ENCODE results near the gene IGFBP1.

IGFBP1 gene

GRCh38 chr7:45911311-45911710, 23.0 kb downstream of the IGFBP1 start:
- H3K9me3 Mint-ChIP-seq: peaks cover 6% of the 10 kb centered on the region
- no peaks in the 10 kb centered on the region for H3K27me3 Mint-ChIP-seq (ENCODE audit: low read depth)
- H3K36me3 Mint-ChIP-seq (ENCODE audit: low read depth): peaks cover 24% of the 10 kb centered on the region
- H3K27ac Mint-ChIP-seq: no peak overlapping the region
- no peak for TF ChIP-seq CTCF (IDR thresholded peaks at IDR 0.05; ENCODE audit: unreplicated experiment in 3 of 3)
- no peak overlapping the region for H3K4me3 Mint-ChIP-seq
- no peaks in the 10 kb centered on the region for H3K4me1 Mint-ChIP-seq

- TF ChIP-seq CTCF (IDR thresholded peaks at IDR 0.05; ENCODE audit: unreplicated experiment in 3 of 3): no peak
- Mint-ChIP-seq H3K27ac (no peak overlapping the region), H3K4me1 (peaks cover 9% of the 10 kb centered on the region), H3K4me3 (no peak overlapping the region), H3K36me3 (ENCODE audit: low read depth) (peaks cover 30% of the 10 kb centered on the region), H3K27me3 (ENCODE audit: low read depth) (peaks cover 6% of the 10 kb centered on the region), H3K9me3 (peaks cover 3% of the 10 kb centered on the region)
Observed at GRCh38 chr7:45912972-45913371, 24.7 kb downstream of the IGFBP1 start.

- Mint-ChIP-seq H3K4me1 (peaks cover 29% of the 10 kb centered on the region), H3K27ac (no peak overlapping the region), H3K27me3 (ENCODE audit: low read depth) (peaks cover 25% of the 10 kb centered on the region), H3K9me3 (no peaks in the 10 kb centered on the region), H3K4me3 (no peak overlapping the region), H3K36me3 (ENCODE audit: low read depth) (peaks cover 25% of the 10 kb centered on the region)
- no peak for TF ChIP-seq CTCF (IDR thresholded peaks at IDR 0.05; ENCODE audit: unreplicated experiment in 3 of 3)
Observed at GRCh38 chr7:45914911-45915310, 26.6 kb downstream of the IGFBP1 start.

- Mint-ChIP-seq H3K36me3 (ENCODE audit: low read depth) (peaks cover 25% of the 10 kb centered on the region), H3K4me3 (no peak overlapping the region)
- no peak for TF ChIP-seq CTCF (IDR thresholded peaks at IDR 0.05; ENCODE audit: unreplicated experiment in 3 of 3)
Observed at GRCh38 chr7:45915606-45916005, 27.3 kb downstream of the IGFBP1 start.

GRCh38 chr7:45917064-45917463, 28.8 kb downstream of the IGFBP1 start:
- TF ChIP-seq CTCF (IDR thresholded peaks at IDR 0.05; ENCODE audit: unreplicated experiment in 3 of 3): no peak
- H3K36me3 Mint-ChIP-seq (ENCODE audit: low read depth): peaks cover 21% of the 10 kb centered on the region
- H3K27me3 Mint-ChIP-seq (ENCODE audit: low read depth): peaks cover 34% of the 10 kb centered on the region
- H3K4me1 Mint-ChIP-seq: peaks cover 39% of the 10 kb centered on the region
- H3K27ac Mint-ChIP-seq: no peak overlapping the region
- H3K4me3 Mint-ChIP-seq: peak overlapping the region; percentile 15 to 64 (median 51)
- H3K9me3 Mint-ChIP-seq: no peaks in the 10 kb centered on the region

More at GRCh38 chr7:45915606-45916005, 27.3 kb downstream of the IGFBP1 start:
- Mint-ChIP-seq H3K27me3 (ENCODE audit: low read depth) (peaks cover 32% of the 10 kb centered on the region), H3K27ac (no peak overlapping the region), H3K9me3 (no peaks in the 10 kb centered on the region), H3K4me1 (peaks cover 34% of the 10 kb centered on the region)

- no peaks in the 10 kb centered on the region for H3K9me3 Mint-ChIP-seq
- H3K36me3 Mint-ChIP-seq (ENCODE audit: low read depth): peaks cover 21% of the 10 kb centered on the region
- no peak overlapping the region for H3K27ac Mint-ChIP-seq
- peak overlapping the region; percentile 64 to 96 (median 95) for H3K4me3 Mint-ChIP-seq
- peak; percentile 91 to 93 (median 92) for TF ChIP-seq CTCF (IDR thresholded peaks at IDR 0.05; ENCODE audit: unreplicated experiment in 3 of 3)
- peaks cover 36% of the 10 kb centered on the region for H3K27me3 Mint-ChIP-seq (ENCODE audit: low read depth)
- H3K4me1 Mint-ChIP-seq: peaks cover 45% of the 10 kb centered on the region
Observed at GRCh38 chr7:45917658-45918057, 29.4 kb downstream of the IGFBP1 start.
